ENCODE measurements around the gene CPSF6. TPM values are rescaled to one million over a fixed set of nuclear protein-coding genes. Genes with fewer than 3 reads are reported as not detected.

The CPSF6 gene
- total RNA-seq, 2 donors from 2014 or later, result 46.7 to 61.3 TPM

- Histone ChIP-seq H3K36me3 (peaks cover 6% of the 10 kb centered on the region), H3K4me3 (no peak overlapping the region), H3K27ac (no peak overlapping the region), H3K9ac (ENCODE audit: low read depth in 2 of 2, low read length in 2 of 2) (no peak overlapping the region), H3K27me3 (no peaks in the 10 kb centered on the region), H3K4me1 (no peaks in the 10 kb centered on the region), H3K9me3 (no peaks in the 10 kb centered on the region)
- TF ChIP-seq, protein P1, sequence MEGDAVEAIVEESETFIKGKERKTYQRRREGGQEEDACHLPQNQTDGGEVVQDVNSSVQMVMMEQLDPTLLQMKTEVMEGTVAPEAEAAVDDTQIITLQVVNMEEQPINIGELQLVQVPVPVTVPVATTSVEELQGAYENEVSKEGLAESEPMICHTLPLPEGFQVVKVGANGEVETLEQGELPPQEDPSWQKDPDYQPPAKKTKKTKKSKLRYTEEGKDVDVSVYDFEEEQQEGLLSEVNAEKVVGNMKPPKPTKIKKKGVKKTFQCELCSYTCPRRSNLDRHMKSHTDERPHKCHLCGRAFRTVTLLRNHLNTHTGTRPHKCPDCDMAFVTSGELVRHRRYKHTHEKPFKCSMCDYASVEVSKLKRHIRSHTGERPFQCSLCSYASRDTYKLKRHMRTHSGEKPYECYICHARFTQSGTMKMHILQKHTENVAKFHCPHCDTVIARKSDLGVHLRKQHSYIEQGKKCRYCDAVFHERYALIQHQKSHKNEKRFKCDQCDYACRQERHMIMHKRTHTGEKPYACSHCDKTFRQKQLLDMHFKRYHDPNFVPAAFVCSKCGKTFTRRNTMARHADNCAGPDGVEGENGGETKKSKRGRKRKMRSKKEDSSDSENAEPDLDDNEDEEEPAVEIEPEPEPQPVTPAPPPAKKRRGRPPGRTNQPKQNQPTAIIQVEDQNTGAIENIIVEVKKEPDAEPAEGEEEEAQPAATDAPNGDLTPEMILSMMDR (IDR thresholded peaks at IDR 0.05), result no peak
- DNase-seq, result no peak
- intact Hi-C loops (cut with DNase I), result loop anchor here (2.0 kb wide), 1 partner anchor 95 kb away; no protein-coding TSS in a partner anchor
Observed at GRCh38 chr12:69252033-69252432, 12.7 kb downstream of the CPSF6 start.

DNA sequence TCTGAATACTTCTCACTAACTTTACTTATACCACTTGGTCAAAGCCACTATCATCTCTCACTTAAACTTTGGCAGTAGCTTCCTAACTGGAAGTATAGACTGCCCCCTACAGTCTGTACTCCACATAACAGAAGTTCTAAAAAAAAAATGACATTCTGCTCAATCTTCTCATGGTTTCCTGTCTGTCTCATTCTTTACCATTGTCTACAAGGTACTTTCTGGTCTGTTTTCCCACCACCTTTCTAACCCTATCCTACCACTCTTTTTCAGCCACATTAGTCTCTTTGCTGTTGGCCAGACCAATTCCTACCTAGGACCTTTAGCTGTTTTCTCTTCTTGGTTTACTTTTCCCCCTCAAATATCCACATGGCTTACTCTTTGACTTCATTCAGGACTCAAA, 14.7 kb downstream of the CPSF6 start:
- Histone ChIP-seq H3K9me3 (no peaks in the 10 kb centered on the region), H3K4me3 (no peak overlapping the region), H3K36me3 (peaks cover 15% of the 10 kb centered on the region), H3K9ac (ENCODE audit: low read depth in 2 of 2, low read length in 2 of 2) (no peak overlapping the region), H3K4me1 (no peaks in the 10 kb centered on the region), H3K27ac (no peak overlapping the region), H3K27me3 (no peaks in the 10 kb centered on the region)
- intact Hi-C loops (cut with DNase I), result no loop called here
- no peak for DNase-seq
- TF ChIP-seq, protein P1 (IDR thresholded peaks at IDR 0.05), result peak; percentile 56

DNA sequence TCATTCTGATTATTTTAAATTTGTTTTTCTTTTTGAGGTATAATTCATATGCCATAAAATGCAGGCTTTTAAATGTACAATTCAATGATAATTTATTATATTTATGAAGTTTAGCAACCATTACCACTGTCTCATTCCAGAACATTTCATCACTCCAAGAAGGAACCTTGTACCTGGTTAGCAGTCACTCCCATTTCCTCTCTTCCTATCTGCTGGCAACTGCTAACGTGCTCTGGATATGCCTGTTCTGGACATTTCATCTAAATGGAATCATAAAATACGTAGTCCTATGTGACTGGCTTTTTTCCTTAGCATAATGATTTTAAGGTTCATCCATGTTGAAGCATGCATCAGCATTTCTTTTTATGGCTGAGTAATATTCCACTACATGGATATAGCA, 15.5 kb downstream of the CPSF6 start:
- Histone ChIP-seq H3K9me3 (no peaks in the 10 kb centered on the region), H3K9ac (ENCODE audit: low read depth in 2 of 2, low read length in 2 of 2) (no peak overlapping the region), H3K27ac (no peak overlapping the region), H3K4me3 (no peak overlapping the region), H3K4me1 (no peaks in the 10 kb centered on the region), H3K36me3 (peaks cover 17% of the 10 kb centered on the region), H3K27me3 (no peaks in the 10 kb centered on the region)
- TF ChIP-seq, protein P1 (IDR thresholded peaks at IDR 0.05), result no peak
- DNase-seq, result no peak
- intact Hi-C loops (cut with DNase I), result no loop called here

- intact Hi-C loops (cut with DNase I), result no loop called here
- no peak overlapping the region for H3K4me3 ChIP-seq
- no peak overlapping the region for H3K9ac ChIP-seq (ENCODE audit: low read depth in 2 of 2, low read length in 2 of 2)
- no peaks in the 10 kb centered on the region for H3K27me3 ChIP-seq
- H3K4me1 ChIP-seq, result no peaks in the 10 kb centered on the region
- H3K27ac ChIP-seq, result no peak overlapping the region
- DNase-seq, result no peak
- H3K9me3 ChIP-seq, result no peaks in the 10 kb centered on the region
- TF ChIP-seq, protein P1 (IDR thresholded peaks at IDR 0.05), result no peak
- H3K36me3 ChIP-seq, result peaks cover 31% of the 10 kb centered on the region
Observed at GRCh38 chr12:69258655-69259054, 19.3 kb downstream of the CPSF6 start.

DNA sequence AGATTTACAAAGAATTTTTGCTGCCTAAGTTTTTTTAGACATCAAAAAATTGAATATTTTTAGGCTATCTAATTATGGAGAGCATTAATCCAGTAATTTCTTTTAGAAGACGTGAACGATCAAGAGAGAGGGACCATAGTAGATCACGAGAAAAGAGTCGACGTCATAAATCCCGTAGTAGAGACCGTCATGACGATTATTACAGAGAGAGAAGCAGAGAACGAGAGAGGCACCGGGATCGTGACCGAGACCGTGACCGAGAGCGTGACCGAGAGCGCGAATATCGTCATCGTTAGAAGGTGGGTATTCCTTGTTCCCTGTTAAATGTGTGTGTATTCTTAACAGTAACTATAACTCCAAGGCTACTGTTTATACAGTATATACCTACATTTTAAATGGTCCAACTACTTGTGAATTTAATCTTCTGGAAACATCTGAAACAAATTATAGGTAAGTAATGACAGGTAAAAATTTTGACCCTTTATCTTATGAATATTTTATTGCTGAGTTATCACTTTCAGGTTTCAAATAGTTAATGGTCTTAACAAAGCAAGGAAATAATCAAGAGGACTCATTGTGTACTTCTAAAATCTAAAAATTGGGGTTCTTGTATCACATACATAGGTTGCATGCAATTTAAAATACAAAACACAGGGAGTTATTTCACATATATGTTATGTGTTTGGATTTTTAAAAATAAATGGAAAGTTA, 23.1 kb downstream of the CPSF6 start:
- Histone ChIP-seq H3K9me3 (no peaks in the 10 kb centered on the region), H3K9ac (ENCODE audit: low read depth in 2 of 2, low read length in 2 of 2) (no peak overlapping the region), H3K4me3 (no peak overlapping the region), H3K36me3 (peaks cover 21% of the 10 kb centered on the region), H3K27me3 (no peaks in the 10 kb centered on the region), H3K4me1 (no peaks in the 10 kb centered on the region), H3K27ac (no peak overlapping the region)
- TF ChIP-seq, protein P1 (IDR thresholded peaks at IDR 0.05), result no peak
- intact Hi-C loops (cut with DNase I), result no loop called here
- DNase-seq, result no peak
